ENCODE results near the gene USP24.
"Not testable (repeated sequence)": the region's sequence is repeated elsewhere in the genome, so short reads cannot be mapped to it uniquely, and the experiment has no call there.

- TF ChIP-seq, protein P1, sequence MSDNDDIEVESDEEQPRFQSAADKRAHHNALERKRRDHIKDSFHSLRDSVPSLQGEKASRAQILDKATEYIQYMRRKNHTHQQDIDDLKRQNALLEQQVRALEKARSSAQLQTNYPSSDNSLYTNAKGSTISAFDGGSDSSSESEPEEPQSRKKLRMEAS (IDR thresholded peaks at IDR 0.05; ENCODE audit: low read depth): not testable (repeated sequence)
- TF ChIP-seq RFX5 (IDR thresholded peaks at IDR 0.05; ENCODE audit: low read length); CTCF (IDR thresholded peaks at IDR 0.05); EP300 (IDR thresholded peaks at IDR 0.05; ENCODE audit: borderline replicate concordance in 1 of 2, low read depth in 1 of 2, low read length in 1 of 2); FOXM1 (IDR thresholded peaks at IDR 0.05; ENCODE audit: low read depth); USF2 (IDR thresholded peaks at IDR 0.05; ENCODE audit: borderline replicate concordance, low read depth, low read length); POLR2AphosphoS5 (IDR thresholded peaks at IDR 0.05; ENCODE audit: low read depth, low read length); USF1 (IDR thresholded peaks at IDR 0.05; ENCODE audit: borderline replicate concordance, low read depth); TAF1 (IDR thresholded peaks at IDR 0.05; ENCODE audit: borderline replicate concordance, low read depth, low read length): not testable (repeated sequence)
Observed at GRCh38 chr1:55109005-55109404, 106.2 kb downstream of the USP24 start.
